GM12878 (cell line): ENCODE results near the gene SKA1. TPM values are rescaled to one million over a fixed set of nuclear protein-coding genes. Genes with fewer than 3 reads are reported as not detected.

Experiments
- ATAC-seq: fragments of 200-7000 bp; cut with Tn5 transposase; 3 replicates; pipeline ENCODE4 v1.9.1; 2020; ENCODE audit warnings: mild to moderate bottlenecking, moderate library complexity
- BruUV-seq: library from RNA; stranded (reverse); fragments of 400-500 nt; replicated peaks from 2 replicates; lab custom pipeline; 2021; lab: Mats Ljungman, UMichigan
- CTCF ChIA-PET: fragments of 300-600 bp; sonication (Branson Sonifier 250); formaldehyde crosslinking; extraction: SDS; loops from one replicate; lab custom pipeline; 2021; ENCODE audit warnings: inconsistent platforms; lab: Yijun Ruan, JAX
- POLR2A ChIA-PET: fragments of 350-600 bp; formaldehyde crosslinking; extraction: SDS; loops from one replicate; lab custom pipeline; 2021; ENCODE audit warnings: inconsistent platforms; lab: Charles Lee
- RAD21 ChIA-PET: fragments of 300-600 bp; sonication (Branson Sonifier 250); formaldehyde crosslinking; loops from one replicate; lab custom pipeline; 2023; ENCODE audit warnings: antibody characterized with exemption; ENCODE audit not compliant: unreplicated experiment; lab: Charles Lee
- SMC1A ChIA-PET: fragments of 300-600 bp; sonication (Branson Sonifier 250); formaldehyde crosslinking; loops from one replicate; lab custom pipeline; 2023; ENCODE audit not compliant: unreplicated experiment, uncharacterized antibody; lab: Charles Lee
- DNase-seq: peaks from one replicate; pipeline ENCODE4 v3.0.0-alpha.2; 2011; ENCODE audit warnings: low read depth, low spot score
- FAIRE-seq: peaks from 3 replicates; lab custom pipeline; 2011; peaks lifted over from hg19 to GRCh38; lab: Jason Lieb, UNC
- H2AFZ ChIP-seq: 2 replicates; pipeline ENCODE4 v1.6.0; 2011; ENCODE audit warnings: low read depth, low read length, control low read depth; ENCODE audit not compliant: control insufficient read depth
- H3K27ac ChIP-seq: 2 replicates; pipeline ENCODE4 v1.5.1; 2011; ENCODE audit warnings: control low read depth; ENCODE audit not compliant: control insufficient read depth, insufficient read depth
- H3K27me3 ChIP-seq, 2 experiments: replicated peaks in 1 of 2; 2 replicates each; pipeline versions ENCODE4 v1.6.0 to v1.6.1; 2011; ENCODE audit warnings: low read length in 1 of 2; ENCODE audit not compliant: control insufficient read depth in 2 of 2, insufficient read depth in 2 of 2
- H3K36me3 ChIP-seq, 2 experiments: 2 replicates each; pipeline ENCODE4 v1.5.1; 2011; ENCODE audit warnings: low read length in 1 of 2; ENCODE audit not compliant: control insufficient read depth in 2 of 2, insufficient read depth in 2 of 2
- H3K4me1 ChIP-seq: 2 replicates; pipeline ENCODE4 v1.6.1; 2011; ENCODE audit warnings: mild to moderate bottlenecking, low read length, moderate library complexity, mixed read lengths; ENCODE audit not compliant: control insufficient read depth, insufficient read depth
- H3K4me2 ChIP-seq: 2 replicates; pipeline ENCODE4 v1.6.0; 2011; ENCODE audit warnings: control low read depth; ENCODE audit not compliant: control insufficient read depth, insufficient read depth
- H3K4me3 ChIP-seq: fragments of 200-600 bp; sonication (generic); 2 replicates; pipeline ENCODE4 v1.5.1; 2016
- H3K79me2 ChIP-seq: 2 replicates; pipeline ENCODE4 v1.6.0; 2011; ENCODE audit warnings: low read length; ENCODE audit not compliant: control insufficient read depth, insufficient read depth
- H3K9ac ChIP-seq: 2 replicates; pipeline ENCODE4 v1.8.0; 2011; ENCODE audit warnings: low read length, control low read depth, mixed read lengths; ENCODE audit not compliant: control insufficient read depth, insufficient read depth
- H3K9me3 ChIP-seq: replicated peaks from 3 replicates; pipeline ENCODE4 v1.5.1; 2011; ENCODE audit warnings: mild to moderate bottlenecking, low read length; ENCODE audit not compliant: control insufficient read depth, insufficient read depth
- H4K20me1 ChIP-seq: 2 replicates; pipeline ENCODE4 v1.6.0; 2011; ENCODE audit not compliant: control insufficient read depth, insufficient read depth
- EED ChIP-seq: sonication (generic); IDR thresholded peaks from 2 replicates; pipeline ENCODE4 v1.6.1; 2016; ENCODE audit warnings: antibody characterized with exemption, low read depth
- GATAD2B ChIP-seq: fragments of 450-650 bp; conservative IDR thresholded peaks from 2 replicates; pipeline ENCODE4 v1.6.1; 2017; ENCODE audit warnings: low read depth, mild to moderate bottlenecking, moderate library complexity
- RAD51 ChIP-seq: fragments of 450-650 bp; IDR thresholded peaks from 2 replicates; pipeline ENCODE4 v1.6.1; 2016; ENCODE audit warnings: moderate library complexity, mild to moderate bottlenecking, inconsistent platforms
- STAT3 ChIP-seq: IDR thresholded peaks from 2 replicates; pipeline ENCODE4 v1.6.1; 2011; ENCODE audit warnings: low read depth, low read length, improper control_type of control experiment
- WGBS: methylation state at CpG from one replicate; pipeline ENCODE4 v1.1.6; 2016; ENCODE audit warnings: low lambda C conversion rate; ENCODE audit not compliant: insufficient replicate concordance, insufficient coverage; ENCODE audit errors: missing lambda C conversion rate; 5-methylcytosine and 5-hydroxymethylcytosine counted together
- in situ Hi-C: fragments of 300-500 bp; cut with MboI; formaldehyde crosslinking; loops from 9 replicates; pipeline ENCODE4 v1.14.3; 2018; ENCODE audit warnings: mixed read lengths
- intact Hi-C: fragments of 100-400 bp; cut with micrococcal nuclease; formaldehyde crosslinking; loops from one replicate; pipeline ENCODE4 v1.14.2; 2022; ENCODE audit not compliant: unreplicated experiment
- polyA plus RNA-seq, 11 experiments: library from polyadenylated mRNA; depleted of rRNA in 4 of 11; unstranded in 6 of 11; stranded (reverse) in 5 of 11; fragments of >200 nt; fragmentation: Nextera tagmentation in 4 of 11; fragmentation: Illumina TruSeq in 1 of 11; extraction: Ambion mirVana in 4 of 11; extraction: Trizol in 1 of 11; gene quantifications; 1 replicate in 1 of 11; 2 replicates in 10 of 11; pipeline versions ENCODE4 v1.2.1 to v1.2.3, GENCODE V29; 2011 to 2016; ENCODE audit warnings: inconsistent platforms in 2 of 11, missing spikeins in 2 of 11, low read depth in 1 of 11
- total RNA-seq, 4 experiments: library from RNA; depleted of rRNA in 3 of 4; stranded (reverse); fragments of >200 nt in 3 of 4; fragmentation: Illumina TruSeq in 1 of 4; extraction: Trizol in 1 of 4; gene quantifications; 2 replicates each; pipeline versions ENCODE4 v1.2.1 to v1.2.3, GENCODE V29; 2013 to 2021
- TF ChIP-seq, protein P1 (sequence below): fragments of 450-650 bp; IDR thresholded peaks from 2 replicates; pipeline ENCODE4 v1.6.1; 2017; ENCODE audit warnings: low read depth, mild to moderate bottlenecking, moderate library complexity
- TF ChIP-seq, protein P2 (sequence below): fragments of 450-650 bp; IDR thresholded peaks from 2 replicates; pipeline ENCODE4 v1.6.1; 2017; ENCODE audit warnings: mild to moderate bottlenecking, low read depth, inconsistent platforms; ENCODE audit not compliant: poor library complexity, severe bottlenecking
- TF ChIP-seq, protein P3 (sequence below): fragments of 450-650 bp; IDR thresholded peaks from 2 replicates; pipeline ENCODE4 v1.6.1; 2016; ENCODE audit warnings: mild to moderate bottlenecking

Gene SKA1
- total and polyA plus RNA-seq, 10 of the 15 experiments (the other 5 are each of a cell fraction or from before 2014, with no cell fraction given) = 16.4 to 36.7 (median 31.1) TPM

DNA sequence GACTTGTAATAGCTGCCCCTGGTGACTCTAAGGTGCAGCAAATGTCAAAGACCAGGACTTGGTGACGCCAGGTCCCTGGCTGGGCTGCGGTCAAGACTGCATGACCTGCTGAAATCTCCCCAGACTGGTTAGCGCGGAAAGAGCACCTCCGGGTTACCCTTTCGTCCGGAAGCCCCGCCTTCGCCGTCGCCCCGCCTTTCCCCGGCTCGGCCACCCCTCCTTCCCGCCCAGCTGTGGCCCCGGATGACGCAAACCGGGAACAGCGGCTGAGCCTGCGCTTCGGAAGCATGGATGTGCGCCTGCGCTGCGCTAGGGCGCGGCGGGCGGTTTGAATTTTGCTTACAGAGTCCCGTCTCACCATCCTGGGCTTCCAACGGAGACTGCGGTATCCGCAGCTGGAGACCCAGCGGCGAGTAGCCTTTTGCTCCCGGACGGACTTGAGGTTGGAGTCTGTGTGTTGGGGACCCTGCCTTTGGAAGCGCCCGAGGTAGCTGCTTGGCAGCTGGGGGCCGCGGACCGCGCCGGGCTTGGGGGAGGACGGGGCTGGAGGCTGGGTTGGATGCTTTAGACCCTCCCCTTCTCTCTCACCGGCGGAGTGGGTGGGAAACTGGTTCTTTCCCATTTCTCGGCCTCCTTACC, at the start of gene SKA1 (continued):
- TF ChIP-seq, protein P1, sequence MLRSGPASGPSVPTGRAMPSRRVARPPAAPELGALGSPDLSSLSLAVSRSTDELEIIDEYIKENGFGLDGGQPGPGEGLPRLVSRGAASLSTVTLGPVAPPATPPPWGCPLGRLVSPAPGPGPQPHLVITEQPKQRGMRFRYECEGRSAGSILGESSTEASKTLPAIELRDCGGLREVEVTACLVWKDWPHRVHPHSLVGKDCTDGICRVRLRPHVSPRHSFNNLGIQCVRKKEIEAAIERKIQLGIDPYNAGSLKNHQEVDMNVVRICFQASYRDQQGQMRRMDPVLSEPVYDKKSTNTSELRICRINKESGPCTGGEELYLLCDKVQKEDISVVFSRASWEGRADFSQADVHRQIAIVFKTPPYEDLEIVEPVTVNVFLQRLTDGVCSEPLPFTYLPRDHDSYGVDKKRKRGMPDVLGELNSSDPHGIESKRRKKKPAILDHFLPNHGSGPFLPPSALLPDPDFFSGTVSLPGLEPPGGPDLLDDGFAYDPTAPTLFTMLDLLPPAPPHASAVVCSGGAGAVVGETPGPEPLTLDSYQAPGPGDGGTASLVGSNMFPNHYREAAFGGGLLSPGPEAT = peak; percentile 64; the same call in 1 of the 2 replicates
- TF ChIP-seq, protein P2, sequence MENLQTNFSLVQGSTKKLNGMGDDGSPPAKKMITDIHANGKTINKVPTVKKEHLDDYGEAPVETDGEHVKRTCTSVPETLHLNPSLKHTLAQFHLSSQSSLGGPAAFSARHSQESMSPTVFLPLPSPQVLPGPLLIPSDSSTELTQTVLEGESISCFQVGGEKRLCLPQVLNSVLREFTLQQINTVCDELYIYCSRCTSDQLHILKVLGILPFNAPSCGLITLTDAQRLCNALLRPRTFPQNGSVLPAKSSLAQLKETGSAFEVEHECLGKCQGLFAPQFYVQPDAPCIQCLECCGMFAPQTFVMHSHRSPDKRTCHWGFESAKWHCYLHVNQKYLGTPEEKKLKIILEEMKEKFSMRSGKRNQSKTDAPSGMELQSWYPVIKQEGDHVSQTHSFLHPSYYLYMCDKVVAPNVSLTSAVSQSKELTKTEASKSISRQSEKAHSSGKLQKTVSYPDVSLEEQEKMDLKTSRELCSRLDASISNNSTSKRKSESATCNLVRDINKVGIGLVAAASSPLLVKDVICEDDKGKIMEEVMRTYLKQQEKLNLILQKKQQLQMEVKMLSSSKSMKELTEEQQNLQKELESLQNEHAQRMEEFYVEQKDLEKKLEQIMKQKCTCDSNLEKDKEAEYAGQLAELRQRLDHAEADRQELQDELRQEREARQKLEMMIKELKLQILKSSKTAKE = peak; percentile 16
- TF ChIP-seq GATAD2B = peak; percentile 76; the same call in 1 of the 2 replicates
- TF ChIP-seq RAD51 = no peak
- TF ChIP-seq EED = peak; percentile 58

DNA sequence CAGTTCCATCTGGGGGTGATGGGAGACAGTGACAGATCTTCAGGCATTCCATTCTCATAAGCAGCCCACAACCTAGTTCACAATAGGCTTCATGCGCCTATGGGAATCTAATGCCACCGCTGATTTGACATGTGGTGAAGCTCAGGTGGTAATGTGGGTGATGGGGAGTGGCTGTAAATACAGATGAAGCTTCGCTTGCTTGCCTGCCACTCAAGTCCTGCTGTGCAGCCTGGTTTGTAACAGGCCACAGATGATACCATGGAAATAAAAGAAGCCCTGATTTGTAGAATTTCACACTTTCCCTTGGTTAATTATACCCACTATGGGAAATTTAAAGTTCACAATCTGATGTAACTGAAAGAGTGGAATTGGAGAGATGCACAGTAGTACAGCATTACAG, 46.9 kb upstream of the SKA1 start:
- no peak overlapping the region for H3K27ac ChIP-seq
- H3K36me3 ChIP-seq = no peaks in the 10 kb centered on the region
- peaks cover 8% of the 10 kb centered on the region; the same call in 2 of the 3 replicates for H3K9me3 ChIP-seq
- H2AFZ ChIP-seq = no peak overlapping the region
- FAIRE-seq (no peak), ATAC-seq (no peak), DNase-seq (no peak)
- H3K9ac ChIP-seq = no peak overlapping the region
- CTCF ChIA-PET = interaction anchor here (2.4 kb wide), 1 partner anchor 28 kb away, joined by 10 read pairs; no protein-coding TSS in a partner anchor
- H3K4me3 ChIP-seq = no peak overlapping the region
- no peaks in the 10 kb centered on the region for H3K27me3 ChIP-seq
- BruUV-seq = no TSS peak
- WGBS = 29% methylated on average over 3 of the region's 3 CpGs
- intact Hi-C loops = no loop called here
- no peaks in the 10 kb centered on the region for H3K79me2 ChIP-seq
- TF ChIP-seq STAT3 = no peak
- TF ChIP-seq, protein P3, sequence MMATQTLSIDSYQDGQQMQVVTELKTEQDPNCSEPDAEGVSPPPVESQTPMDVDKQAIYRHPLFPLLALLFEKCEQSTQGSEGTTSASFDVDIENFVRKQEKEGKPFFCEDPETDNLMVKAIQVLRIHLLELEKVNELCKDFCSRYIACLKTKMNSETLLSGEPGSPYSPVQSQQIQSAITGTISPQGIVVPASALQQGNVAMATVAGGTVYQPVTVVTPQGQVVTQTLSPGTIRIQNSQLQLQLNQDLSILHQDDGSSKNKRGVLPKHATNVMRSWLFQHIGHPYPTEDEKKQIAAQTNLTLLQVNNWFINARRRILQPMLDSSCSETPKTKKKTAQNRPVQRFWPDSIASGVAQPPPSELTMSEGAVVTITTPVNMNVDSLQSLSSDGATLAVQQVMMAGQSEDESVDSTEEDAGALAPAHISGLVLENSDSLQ = peak; percentile 65; the same call in 1 of the 2 replicates
- in situ Hi-C loops = no loop called here
- POLR2A ChIA-PET = interaction anchor here (0.5 to 1.4 kb wide), 4 partner anchors 8 to 49 kb away, joined by 3 read pairs; no protein-coding TSS in a partner anchor
- peaks cover 7% of the 10 kb centered on the region for H3K4me1 ChIP-seq
- RAD21 ChIA-PET = no interaction called here
- no peak overlapping the region for H3K4me2 ChIP-seq
- no peaks in the 10 kb centered on the region for H4K20me1 ChIP-seq
- SMC1A ChIA-PET = interaction anchor here (0.9 to 1.6 kb wide), 3 partner anchors 8 to 12 kb away, joined by 3 to 5 read pairs (median 3); no protein-coding TSS in a partner anchor
